HT-29 (cell line): ENCODE results near the gene DOCK3. TPM values are rescaled to one million over a fixed set of nuclear protein-coding genes. Genes with fewer than 3 reads are reported as not detected.
"Not testable (repeated sequence)": the region's sequence is repeated elsewhere in the genome, so short reads cannot be mapped to it uniquely, and the experiment has no call there.

Experiments
- DNase-seq: peaks from one replicate; pipeline ENCODE4 v3.0.0-alpha.2; 2015; ENCODE audit warnings: low spot score
- total RNA-seq: library from RNA; depleted of rRNA; stranded (reverse); fragments of >200 nt; shearing (Covaris generic); gene quantifications from 2 replicates; pipeline ENCODE4 v1.2.3, GENCODE V29; 2014

The DOCK3 gene
- total RNA-seq, 1 experiment from 2014 or later: 0.10 TPM

GRCh38 chr3:51360806-51361205, 686.1 kb downstream of the DOCK3 start:
- no peak for DNase-seq

DNA sequence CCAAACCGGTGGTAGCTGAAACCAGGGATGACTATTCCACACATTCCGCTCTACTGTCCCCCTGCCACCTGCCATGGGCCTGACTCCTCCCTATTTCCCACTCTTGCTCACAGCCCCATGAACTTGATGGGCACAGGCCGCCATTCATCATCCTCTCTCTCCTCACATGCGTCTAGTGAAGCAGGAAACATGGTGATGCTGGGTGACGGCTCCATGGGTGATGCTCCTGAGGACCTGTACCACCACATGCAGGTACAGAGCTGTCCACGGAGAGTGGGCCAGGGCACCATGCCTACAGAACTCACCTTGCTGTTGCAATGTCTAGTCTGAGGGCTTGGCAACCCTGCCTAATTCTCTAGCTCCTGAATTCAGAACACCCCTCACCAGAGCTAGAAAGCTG, 687.0 kb downstream of the DOCK3 start:
- no peak for DNase-seq

GRCh38 chr3:51362476-51362875, 687.7 kb downstream of the DOCK3 start:
- no peak for DNase-seq

DNA sequence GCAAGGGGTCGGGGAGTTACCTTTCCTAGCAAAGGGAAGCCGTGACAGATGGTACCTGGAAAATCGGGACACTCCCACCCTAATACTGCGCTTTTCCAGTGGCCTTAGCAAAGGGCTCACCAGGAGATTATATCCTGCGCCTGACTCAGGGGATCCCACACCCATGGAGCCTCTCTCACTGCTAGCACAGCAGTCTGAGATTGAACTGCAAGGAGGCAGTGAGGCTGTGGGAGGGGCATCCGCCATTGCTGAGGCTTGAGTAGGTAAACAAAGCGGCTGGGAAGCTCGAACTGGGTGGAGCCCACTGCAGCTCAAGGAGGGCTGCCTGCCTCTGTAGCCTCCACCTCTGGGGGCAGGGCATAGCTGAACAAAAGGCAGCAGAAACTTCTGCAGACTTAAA, 693.5 kb downstream of the DOCK3 start:
- DNase-seq: not testable (repeated sequence)

- DNase-seq: peak; percentile 69
Observed at GRCh38 chr3:51371943-51372557, 697.3 kb downstream of the DOCK3 start.

- no peak for DNase-seq
Observed at GRCh38 chr3:51373658-51374421, 699.1 kb downstream of the DOCK3 start.

DNA sequence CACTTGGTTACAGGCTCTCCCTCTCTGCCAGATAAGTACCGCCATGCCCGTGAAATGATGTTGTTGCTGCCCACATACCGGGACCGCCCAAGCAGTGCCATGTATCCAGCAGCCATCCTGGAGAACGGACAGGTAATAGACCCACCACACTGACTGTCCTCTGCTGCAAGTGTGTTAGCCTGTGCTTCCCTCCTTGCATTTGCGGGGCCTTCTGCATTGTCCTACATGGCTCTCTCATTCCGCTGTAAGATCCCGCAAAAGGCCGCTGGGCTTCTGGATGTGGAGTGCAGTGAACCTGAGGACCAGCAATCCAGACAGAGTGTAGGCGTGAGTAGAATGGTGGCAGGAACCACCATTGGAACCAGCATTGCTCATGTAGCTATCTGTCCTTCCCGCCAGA, 699.7 kb downstream of the DOCK3 start:
- no peak for DNase-seq

DNA sequence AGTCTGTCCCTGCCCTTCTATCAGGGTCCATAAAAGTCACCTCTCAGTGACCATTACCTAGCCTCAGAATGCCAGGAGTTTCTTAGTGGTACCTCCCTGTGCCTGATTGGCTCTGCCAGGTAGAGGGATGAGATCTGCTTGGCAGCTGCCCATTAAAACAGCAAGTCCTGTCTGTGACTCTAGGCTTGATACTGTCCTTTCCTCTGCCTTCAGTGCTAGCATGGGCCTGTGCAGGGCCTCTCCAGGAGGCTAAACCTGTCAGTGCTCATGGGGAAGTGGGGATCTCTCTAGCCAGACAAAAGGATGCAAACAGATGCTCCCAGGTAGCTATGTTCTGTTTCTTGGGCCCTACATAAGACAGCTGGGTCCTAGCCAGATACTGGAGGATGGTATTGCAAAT, 700.4 kb downstream of the DOCK3 start:
- no peak for DNase-seq

DNA sequence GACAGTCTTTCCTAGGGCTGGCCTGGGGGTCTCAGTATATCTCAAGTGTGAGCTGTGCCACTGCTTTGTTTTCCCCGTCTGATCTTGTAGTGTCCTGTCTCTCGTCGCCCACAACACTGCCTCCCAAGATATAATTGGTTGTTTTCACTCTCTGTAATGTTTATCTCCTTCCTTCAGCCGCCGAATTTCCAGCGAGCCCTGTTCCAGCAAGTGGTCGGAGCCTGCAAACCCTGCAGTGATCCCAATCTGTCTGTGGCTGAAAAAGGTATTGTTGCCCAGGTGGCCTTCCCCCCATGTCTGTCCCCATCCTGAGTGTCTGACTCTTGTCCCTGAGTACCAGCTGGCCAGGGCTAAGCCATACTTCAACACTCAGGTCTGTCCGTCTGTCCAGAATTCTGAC, 700.8 kb downstream of the DOCK3 start:
- no peak for DNase-seq

GRCh38 chr3:51378065-51378464, 703.3 kb downstream of the DOCK3 start:
- no peak for DNase-seq

DNA sequence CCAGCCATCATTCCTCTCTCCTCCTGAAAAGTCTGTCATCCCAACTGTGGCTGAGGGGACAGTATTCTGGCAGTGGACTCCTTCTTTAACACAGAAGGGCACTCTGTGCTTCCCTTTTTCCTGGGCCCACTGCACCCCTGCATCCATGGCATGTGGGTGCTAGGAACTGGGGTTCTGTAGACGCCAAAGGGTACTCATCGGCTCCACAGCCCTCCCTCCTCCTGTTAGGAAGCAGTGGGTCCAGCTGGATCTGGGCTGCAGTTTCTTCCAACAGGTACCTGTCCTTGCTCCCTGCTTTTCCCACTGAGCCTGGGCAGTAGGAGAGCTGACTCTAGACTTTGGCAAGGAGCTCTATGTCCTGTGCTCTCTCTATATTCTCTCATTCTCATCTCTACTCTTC, 704.0 kb downstream of the DOCK3 start:
- no peak for DNase-seq

- no peak for DNase-seq
Observed at GRCh38 chr3:51379301-51379700, 704.6 kb downstream of the DOCK3 start.

- no peak for DNase-seq
Observed at GRCh38 chr3:51379746-51380455, 705.2 kb downstream of the DOCK3 start.

DNA sequence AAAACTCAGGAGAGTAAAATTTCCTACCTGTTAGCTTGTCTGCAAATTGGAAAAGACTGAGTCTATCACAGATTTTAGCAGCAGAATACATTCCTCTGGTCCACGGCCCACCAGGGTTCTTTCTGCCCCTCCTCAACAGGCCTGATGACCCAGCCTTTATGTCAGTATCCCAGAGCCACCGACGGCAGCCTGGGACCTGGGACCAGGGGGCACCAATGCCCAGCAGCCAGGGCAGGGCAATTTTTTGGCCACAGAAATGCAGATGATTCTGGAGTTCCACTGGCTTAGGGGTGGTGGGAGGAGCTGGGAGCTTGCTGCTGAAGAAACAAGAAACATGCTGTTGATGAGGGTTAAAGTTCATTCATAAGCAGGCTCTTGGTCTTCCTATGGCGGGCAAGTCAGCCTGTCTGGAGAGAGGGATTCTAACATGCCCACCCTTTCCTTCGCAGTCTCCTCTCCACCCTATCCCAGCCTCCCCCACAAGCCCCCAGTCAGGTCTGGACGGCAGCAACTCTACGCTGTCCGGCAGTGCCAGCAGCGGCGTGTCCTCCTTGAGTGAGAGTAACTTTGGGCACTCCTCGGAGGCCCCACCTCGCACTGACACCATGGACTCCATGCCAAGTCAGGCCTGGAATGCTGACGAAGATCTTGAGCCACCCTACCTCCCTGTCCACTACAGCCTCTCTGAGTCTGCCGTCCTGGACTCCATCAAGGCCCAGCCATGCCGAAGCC, 706.0 kb downstream of the DOCK3 start:
- DNase-seq: no peak

- DNase-seq: no peak
Observed at GRCh38 chr3:51381333-51381705, 706.6 kb downstream of the DOCK3 start.

DNA sequence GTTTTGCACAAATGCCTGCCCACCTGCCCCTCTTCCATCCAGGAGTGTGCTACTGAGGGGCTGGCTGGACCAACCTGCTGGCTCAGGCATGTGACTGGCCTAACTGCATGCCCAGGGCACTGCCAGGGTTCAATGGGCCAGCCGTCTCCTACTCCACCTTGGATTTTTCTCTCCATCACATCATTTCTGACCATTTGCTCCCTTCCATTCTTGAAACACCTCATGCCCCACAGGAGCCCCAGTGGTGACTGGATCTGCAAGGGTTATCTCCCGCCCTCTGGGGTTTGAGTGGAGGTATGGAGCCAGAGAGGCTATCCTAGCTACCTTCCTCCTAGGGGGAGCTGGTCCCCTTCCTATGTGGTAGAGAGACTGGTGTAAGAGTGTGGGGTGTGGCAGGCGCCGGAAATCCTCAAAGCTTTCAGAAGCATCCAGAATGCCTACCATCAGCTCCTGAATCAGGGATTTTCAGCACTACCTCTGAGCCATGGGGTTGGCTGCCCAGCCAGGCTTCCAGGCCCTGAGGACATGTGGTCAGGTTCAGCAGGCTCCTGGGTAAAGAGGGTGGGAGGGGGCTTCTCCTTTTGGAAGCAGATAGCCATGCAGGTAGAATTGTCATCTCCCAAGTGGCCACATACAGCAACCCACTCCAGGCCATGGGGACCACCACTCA, 707.5 kb downstream of the DOCK3 start:
- no peak for DNase-seq

DNA sequence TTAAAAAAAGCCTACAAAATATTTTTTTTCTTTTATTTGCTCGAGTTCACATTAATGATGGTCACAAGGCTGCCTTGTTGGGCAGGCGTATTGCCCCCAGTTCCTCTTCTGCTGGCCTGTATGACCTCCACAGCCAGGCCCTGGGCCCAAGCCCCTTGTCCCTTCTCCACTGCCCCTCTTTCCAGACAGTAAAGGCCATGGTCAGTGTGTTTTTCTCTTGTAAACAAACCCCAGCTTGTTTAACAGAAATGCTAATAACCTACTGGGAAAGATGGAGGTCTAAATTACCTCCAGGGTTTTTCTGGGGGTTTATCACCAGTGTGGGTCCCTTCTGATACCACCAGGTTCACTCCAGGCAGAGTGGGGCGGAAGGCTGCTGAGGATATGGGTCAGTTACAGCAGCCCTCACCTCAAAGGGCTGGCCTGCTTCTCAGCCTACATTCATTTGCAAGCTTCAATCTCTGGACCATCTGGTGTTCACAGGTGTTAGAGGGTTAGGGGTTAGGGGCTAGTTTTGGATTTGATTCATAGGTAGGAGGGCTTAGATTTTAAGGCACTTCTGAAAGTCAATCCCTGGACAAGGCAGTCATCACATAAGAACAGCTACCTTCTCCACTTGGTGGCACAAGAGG, 708.3 kb downstream of the DOCK3 start:
- no peak for DNase-seq

- peak; percentile 15 for DNase-seq
Observed at GRCh38 chr3:51384055-51384725, 709.5 kb downstream of the DOCK3 start.

GRCh38 chr3:51384726-51385473, 710.2 kb downstream of the DOCK3 start, which contains the start of gene MANF:
TSS of gene MANF (plus strand) at chr3:51385291. CDS start at chr3:51385343, 52 bp downstream.
- peak; percentile 93 for DNase-seq
